SU-DHL-6 (cell line): ENCODE measurements around the gene DCAKD.

Experiments
- EZH2phosphoT487 ChIP-seq: fragments of 200-600 bp; sonication (generic), shearing (Covaris generic); conservative IDR thresholded peaks from 2 replicates; pipeline ENCODE4 v1.6.1; 2018; ENCODE audit warnings: mild to moderate bottlenecking, antibody characterized with exemption, low read length, moderate library complexity, mixed read lengths
- TF ChIP-seq, protein P1 (sequence below): fragments of 200-600 bp; sonication (generic); IDR thresholded peaks from one replicate; pipeline ENCODE4 v1.5.1; 2017; ENCODE audit warnings: antibody characterized with exemption, mild to moderate bottlenecking, low read length, moderate library complexity; ENCODE audit not compliant: insufficient read depth, poor library complexity, severe bottlenecking

DNA sequence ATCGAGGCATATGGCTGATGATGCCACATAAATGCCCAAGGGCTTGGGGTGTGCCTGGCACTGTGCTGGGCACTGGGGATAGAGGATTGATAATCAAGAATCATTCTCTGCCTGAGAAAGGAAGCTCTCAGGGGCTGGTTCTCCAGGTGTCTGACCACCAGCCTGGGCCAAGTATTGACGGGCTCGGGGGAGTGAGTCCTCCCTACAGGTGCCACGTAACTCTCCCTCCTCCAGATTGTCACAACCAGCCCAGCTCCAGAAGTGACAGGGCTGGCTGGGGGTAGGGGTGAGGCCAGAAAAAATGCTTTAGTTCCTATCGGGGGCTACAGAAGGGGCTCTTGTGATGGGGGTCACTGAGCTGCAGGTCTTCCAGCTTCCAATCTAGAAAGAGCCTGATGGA is 72.6 kb downstream of the DCAKD start:
- TF ChIP-seq, protein P1, sequence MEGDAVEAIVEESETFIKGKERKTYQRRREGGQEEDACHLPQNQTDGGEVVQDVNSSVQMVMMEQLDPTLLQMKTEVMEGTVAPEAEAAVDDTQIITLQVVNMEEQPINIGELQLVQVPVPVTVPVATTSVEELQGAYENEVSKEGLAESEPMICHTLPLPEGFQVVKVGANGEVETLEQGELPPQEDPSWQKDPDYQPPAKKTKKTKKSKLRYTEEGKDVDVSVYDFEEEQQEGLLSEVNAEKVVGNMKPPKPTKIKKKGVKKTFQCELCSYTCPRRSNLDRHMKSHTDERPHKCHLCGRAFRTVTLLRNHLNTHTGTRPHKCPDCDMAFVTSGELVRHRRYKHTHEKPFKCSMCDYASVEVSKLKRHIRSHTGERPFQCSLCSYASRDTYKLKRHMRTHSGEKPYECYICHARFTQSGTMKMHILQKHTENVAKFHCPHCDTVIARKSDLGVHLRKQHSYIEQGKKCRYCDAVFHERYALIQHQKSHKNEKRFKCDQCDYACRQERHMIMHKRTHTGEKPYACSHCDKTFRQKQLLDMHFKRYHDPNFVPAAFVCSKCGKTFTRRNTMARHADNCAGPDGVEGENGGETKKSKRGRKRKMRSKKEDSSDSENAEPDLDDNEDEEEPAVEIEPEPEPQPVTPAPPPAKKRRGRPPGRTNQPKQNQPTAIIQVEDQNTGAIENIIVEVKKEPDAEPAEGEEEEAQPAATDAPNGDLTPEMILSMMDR = no peak
- TF ChIP-seq EZH2phosphoT487 = no peak
